Kidney epithelial cell (primary cell): ENCODE results near the gene USP4. TPM values are rescaled to one million over a fixed set of nuclear protein-coding genes. Genes with fewer than 3 reads are reported as not detected.

Experiments used
- DNase-seq: peaks from one replicate; pipeline ENCODE4 v3.0.0-alpha.2; 2010; ENCODE audit warnings: low read depth
- H3K27me3 ChIP-seq: 2 replicates; pipeline ENCODE4 v1.6.0; 2011; ENCODE audit warnings: low read length; ENCODE audit not compliant: control insufficient read depth, insufficient read depth
- H3K36me3 ChIP-seq: 2 replicates; pipeline ENCODE4 v1.5.1; 2011; ENCODE audit warnings: low read length; ENCODE audit not compliant: control insufficient read depth, insufficient read depth
- H3K4me3 ChIP-seq: 2 replicates; pipeline ENCODE4 v1.5.1; 2011; ENCODE audit warnings: low read depth, mild to moderate bottlenecking, control low read depth, low read length
- CTCF ChIP-seq: IDR thresholded peaks from 2 replicates; pipeline ENCODE4 v1.5.1; 2011; ENCODE audit warnings: mild to moderate bottlenecking, moderate library complexity, low read length, control low read depth, inconsistent platforms; ENCODE audit not compliant: insufficient read depth, poor library complexity, severe bottlenecking
- total RNA-seq: library from RNA; depleted of rRNA; stranded (reverse); fragments of >200 nt; gene quantifications from 2 replicates; pipeline ENCODE4 v1.2.3, GENCODE V29; 2015

Gene USP4
- total RNA-seq, 1 donor from 2014 or later: 24.1 TPM

DNA sequence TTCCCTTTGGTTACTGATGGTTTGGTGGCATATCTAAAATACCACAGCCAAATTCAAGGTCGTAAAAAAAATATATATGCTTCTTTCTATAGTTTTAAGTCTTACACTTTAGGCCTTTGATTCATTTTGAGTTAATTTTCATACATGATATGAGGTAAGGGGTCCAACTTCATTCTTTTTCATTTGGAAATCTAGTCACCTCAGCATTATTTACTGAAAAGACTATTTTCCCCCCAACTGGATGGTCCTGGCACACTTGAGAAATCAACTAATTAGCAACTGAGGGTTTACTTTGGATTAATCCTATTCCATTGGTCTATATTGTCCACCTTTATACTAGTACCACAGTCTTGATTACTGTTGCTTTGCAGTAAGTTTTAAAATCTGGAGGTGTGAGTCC is 45.8 kb upstream of the USP4 start:
- H3K4me3 ChIP-seq: no peak overlapping the region
- DNase-seq: no peak
- H3K27me3 ChIP-seq: no peaks in the 10 kb centered on the region
- no peak for TF ChIP-seq CTCF
- no peaks in the 10 kb centered on the region for H3K36me3 ChIP-seq

- Histone ChIP-seq H3K27me3 (no peaks in the 10 kb centered on the region), H3K4me3 (no peak overlapping the region), H3K36me3 (no peaks in the 10 kb centered on the region)
- TF ChIP-seq CTCF: no peak
- DNase-seq: no peak
Observed at GRCh38 chr3:49383387-49383786, 43.5 kb upstream of the USP4 start.

GRCh38 chr3:49378249-49378895 is 38.5 kb upstream of the USP4 start:
- Histone ChIP-seq H3K36me3 (no peaks in the 10 kb centered on the region), H3K27me3 (no peaks in the 10 kb centered on the region), H3K4me3 (no peak overlapping the region)
- DNase-seq: no peak
- no peak for TF ChIP-seq CTCF

- no peak for TF ChIP-seq CTCF
- Histone ChIP-seq H3K4me3 (no peak overlapping the region), H3K27me3 (no peaks in the 10 kb centered on the region), H3K36me3 (no peaks in the 10 kb centered on the region)
- DNase-seq: no peak
Observed at GRCh38 chr3:49377483-49377882, 37.6 kb upstream of the USP4 start.

GRCh38 chr3:49371946-49372345 is 32.1 kb upstream of the USP4 start:
- Histone ChIP-seq H3K36me3 (peaks cover 2% of the 10 kb centered on the region), H3K27me3 (no peaks in the 10 kb centered on the region)

More at GRCh38 chr3:49371946-49372345, 32.1 kb upstream of the USP4 start:
- DNase-seq: no peak
- TF ChIP-seq CTCF: no peak
- no peak overlapping the region for H3K4me3 ChIP-seq
